Measurements from ENCODE around the gene FGF14. TPM values are rescaled to one million over a fixed set of nuclear protein-coding genes. Genes with fewer than 3 reads are reported as not detected.

The FGF14 gene
- total RNA-seq, 5 donors from 2014 or later (not counting 1 experiment from before 2014, with no cell fraction given): 0.03 TPM; not detected in 3

GRCh38 chr13:102240110-102240509, 161.7 kb downstream of the FGF14 start:
- Mint-ChIP-seq H3K36me3 (no peaks in the 10 kb centered on the region), H3K27ac (no peak overlapping the region), H3K4me1 (no peaks in the 10 kb centered on the region), H3K4me3 (no peak overlapping the region), H3K9me3 (peaks cover 0 to 4% (median 0%) of the 10 kb centered on the region in 3 donors), H3K27me3 (peaks cover 4 to 7% of the 10 kb centered on the region in 2 donors)
- no peak overlapping the region for H3K27ac ChIP-seq (ENCODE audit: low read length)
- DNase-seq (no peak), ATAC-seq (replicated peaks in 1 of 4) (no peak)
- peaks cover 0 to 7% of the 10 kb centered on the region in 2 experiments for H3K27me3 ChIP-seq (replicated peaks in 1 of 2; ENCODE audit: control insufficient read depth in 2 of 2, extremely low read depth in 1 of 2, insufficient read depth in 2 of 2, low read length in 1 of 2)
- WGBS (ENCODE audit: insufficient coverage): 87% methylated on average over 2 of the region's 3 CpGs
- ChIA-PET POLR2A (interaction anchor here in 1 of 2 donors (0.6 kb wide), 1 partner anchor 1098 kb away, joined by 7 read pairs; no protein-coding TSS in a partner anchor), CTCF (no interaction called here)
- H3K36me3 ChIP-seq (ENCODE audit: control insufficient read depth in 2 of 2, extremely low read depth in 1 of 2, insufficient read depth in 1 of 2, low read length in 1 of 2): no peaks in the 10 kb centered on the region
- no peaks in the 10 kb centered on the region for H3K9me3 ChIP-seq
- H3K4me1 ChIP-seq (ENCODE audit: control insufficient read depth in 1 of 2, extremely low read depth in 1 of 2, insufficient read depth in 2 of 2, low read length in 2 of 2): no peaks in the 10 kb centered on the region
- H3K4me3 ChIP-seq (ENCODE audit: control insufficient read depth in 1 of 2, extremely low read depth in 1 of 2, low read length in 1 of 2): no peak overlapping the region

- peaks cover 0 to 4% (median 0%) of the 10 kb centered on the region in 3 donors for H3K9me3 Mint-ChIP-seq
- Histone ChIP-seq H3K36me3 (ENCODE audit: control insufficient read depth in 2 of 2, extremely low read depth in 1 of 2, insufficient read depth in 1 of 2, low read length in 1 of 2) (no peaks in the 10 kb centered on the region), H3K27ac (ENCODE audit: low read length) (no peak overlapping the region), H3K4me1 (ENCODE audit: control insufficient read depth in 1 of 2, extremely low read depth in 1 of 2, insufficient read depth in 2 of 2, low read length in 2 of 2) (no peaks in the 10 kb centered on the region), H3K9me3 (no peaks in the 10 kb centered on the region), H3K27me3 (replicated peaks in 1 of 2; ENCODE audit: control insufficient read depth in 2 of 2, extremely low read depth in 1 of 2, insufficient read depth in 2 of 2, low read length in 1 of 2) (peaks cover 0 to 7% of the 10 kb centered on the region in 2 experiments), H3K4me3 (ENCODE audit: control insufficient read depth in 1 of 2, extremely low read depth in 1 of 2, low read length in 1 of 2) (no peak overlapping the region)
- POLR2A ChIA-PET: no interaction called here
- ATAC-seq (replicated peaks in 1 of 4): no peak
- no peak overlapping the region for H3K4me3 Mint-ChIP-seq
- peaks cover 4 to 7% of the 10 kb centered on the region in 2 donors for H3K27me3 Mint-ChIP-seq
- no peak for DNase-seq
- no peaks in the 10 kb centered on the region for H3K36me3 Mint-ChIP-seq
- 64% methylated on average over 4 of the region's 6 CpGs for WGBS (ENCODE audit: insufficient coverage)
- H3K4me1 Mint-ChIP-seq: no peaks in the 10 kb centered on the region
- H3K27ac Mint-ChIP-seq: no peak overlapping the region
- CTCF ChIA-PET: no interaction called here
Observed at GRCh38 chr13:102237230-102237629, 164.6 kb downstream of the FGF14 start.

DNA sequence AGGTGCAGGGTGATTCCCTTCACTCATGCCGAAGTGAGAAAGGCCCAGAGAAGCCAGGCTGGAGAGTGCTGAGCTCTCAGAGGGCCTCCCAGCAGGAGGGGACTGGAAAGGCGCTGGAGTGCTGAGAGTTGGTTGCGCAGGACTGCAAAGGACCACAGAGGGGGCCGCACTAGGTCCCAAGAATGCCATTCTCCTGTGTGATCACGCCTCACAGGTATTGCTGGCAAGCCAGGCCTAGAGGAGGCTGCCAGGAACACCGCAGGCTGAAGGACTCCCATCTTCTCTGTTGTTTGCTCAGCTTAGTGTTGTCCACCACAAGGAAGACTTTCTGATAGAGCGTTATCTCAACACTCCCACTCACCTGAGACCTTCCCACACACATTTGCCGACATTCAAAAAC, 165.0 kb downstream of the FGF14 start:
- peaks cover 0 to 4% (median 0%) of the 10 kb centered on the region in 3 donors for H3K9me3 Mint-ChIP-seq
- CTCF ChIA-PET: no interaction called here
- H3K27me3 Mint-ChIP-seq: peaks cover 4 to 7% of the 10 kb centered on the region in 2 donors

DNA sequence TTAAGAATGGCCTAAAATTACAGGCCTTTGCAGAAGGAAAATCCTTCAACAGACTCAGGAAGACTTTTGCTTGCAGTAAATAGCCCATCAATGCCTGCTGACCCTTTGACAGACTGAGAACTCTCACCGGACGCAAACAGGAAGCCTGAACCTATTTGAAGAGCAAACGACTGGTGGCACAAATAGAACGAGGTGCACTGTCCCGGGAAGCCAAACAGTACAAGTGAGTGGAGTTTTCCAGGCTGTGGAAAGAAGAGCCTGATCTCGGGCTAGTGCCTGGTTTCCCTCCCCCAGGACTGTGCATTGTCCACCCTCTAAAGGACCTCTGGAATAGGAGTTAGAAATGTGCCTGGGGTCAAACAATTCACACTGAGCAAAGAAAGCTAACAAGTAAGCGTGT, 165.5 kb downstream of the FGF14 start:
- Histone ChIP-seq H3K9me3 (no peaks in the 10 kb centered on the region), H3K27ac (ENCODE audit: low read length) (no peak overlapping the region), H3K4me1 (ENCODE audit: control insufficient read depth in 1 of 2, extremely low read depth in 1 of 2, insufficient read depth in 2 of 2, low read length in 2 of 2) (no peaks in the 10 kb centered on the region), H3K4me3 (ENCODE audit: control insufficient read depth in 1 of 2, extremely low read depth in 1 of 2, low read length in 1 of 2) (no peak overlapping the region), H3K27me3 (replicated peaks in 1 of 2; ENCODE audit: control insufficient read depth in 2 of 2, extremely low read depth in 1 of 2, insufficient read depth in 2 of 2, low read length in 1 of 2) (peaks cover 0 to 7% of the 10 kb centered on the region in 2 experiments), H3K36me3 (ENCODE audit: control insufficient read depth in 2 of 2, extremely low read depth in 1 of 2, insufficient read depth in 1 of 2, low read length in 1 of 2) (no peaks in the 10 kb centered on the region)
- DNase-seq: no peak
- H3K36me3 Mint-ChIP-seq: no peaks in the 10 kb centered on the region
- peaks cover 4 to 7% of the 10 kb centered on the region in 2 donors for H3K27me3 Mint-ChIP-seq
- H3K9me3 Mint-ChIP-seq: peaks cover 0 to 4% (median 0%) of the 10 kb centered on the region in 3 donors
- no peak overlapping the region for H3K27ac Mint-ChIP-seq
- no peak overlapping the region for H3K4me3 Mint-ChIP-seq
- POLR2A ChIA-PET: no interaction called here
- ATAC-seq (replicated peaks in 1 of 4): no peak
- H3K4me1 Mint-ChIP-seq: no peaks in the 10 kb centered on the region
- WGBS (ENCODE audit: insufficient coverage): 36% methylated on average over 4 of the region's 7 CpGs
- CTCF ChIA-PET: no interaction called here

More for the DNA sequence above, 165.0 kb downstream of the FGF14 start:
- WGBS (ENCODE audit: insufficient coverage): 65% methylated on average over 7 of the region's 8 CpGs
- Histone ChIP-seq H3K4me1 (ENCODE audit: control insufficient read depth in 1 of 2, extremely low read depth in 1 of 2, insufficient read depth in 2 of 2, low read length in 2 of 2) (no peaks in the 10 kb centered on the region), H3K36me3 (ENCODE audit: control insufficient read depth in 2 of 2, extremely low read depth in 1 of 2, insufficient read depth in 1 of 2, low read length in 1 of 2) (no peaks in the 10 kb centered on the region), H3K27ac (ENCODE audit: low read length) (no peak overlapping the region), H3K4me3 (ENCODE audit: control insufficient read depth in 1 of 2, extremely low read depth in 1 of 2, low read length in 1 of 2) (no peak overlapping the region), H3K27me3 (replicated peaks in 1 of 2; ENCODE audit: control insufficient read depth in 2 of 2, extremely low read depth in 1 of 2, insufficient read depth in 2 of 2, low read length in 1 of 2) (peaks cover 0 to 7% of the 10 kb centered on the region in 2 experiments), H3K9me3 (no peaks in the 10 kb centered on the region)
- H3K4me1 Mint-ChIP-seq: no peaks in the 10 kb centered on the region
- no peak overlapping the region for H3K4me3 Mint-ChIP-seq
- ATAC-seq (replicated peaks in 1 of 4): no peak
- POLR2A ChIA-PET: no interaction called here
- no peak overlapping the region for H3K27ac Mint-ChIP-seq
- no peak for DNase-seq
- no peaks in the 10 kb centered on the region for H3K36me3 Mint-ChIP-seq

DNA sequence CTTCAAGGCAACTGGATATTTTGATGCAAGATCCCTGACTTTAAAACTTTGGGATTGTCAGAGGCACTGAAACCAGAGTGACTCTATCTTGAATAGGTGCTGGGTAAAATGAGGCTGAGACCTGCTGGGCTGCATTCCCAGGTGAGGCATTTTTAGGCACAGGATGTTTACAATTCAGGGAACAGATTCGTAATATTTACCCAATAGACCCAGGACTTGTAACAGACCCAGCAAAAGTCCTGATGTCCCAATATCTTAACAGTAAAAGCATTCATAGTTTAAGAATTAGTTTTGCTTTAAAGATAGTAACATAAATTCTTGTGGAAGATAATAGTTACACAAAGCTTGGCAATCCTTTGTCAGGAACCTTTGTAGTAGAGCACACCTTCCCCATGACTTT, 166.2 kb downstream of the FGF14 start:
- ChIA-PET POLR2A (no interaction called here), CTCF (no interaction called here)
- Histone ChIP-seq H3K27ac (ENCODE audit: low read length) (no peak overlapping the region), H3K4me1 (ENCODE audit: control insufficient read depth in 1 of 2, extremely low read depth in 1 of 2, insufficient read depth in 2 of 2, low read length in 2 of 2) (no peaks in the 10 kb centered on the region), H3K36me3 (ENCODE audit: control insufficient read depth in 2 of 2, extremely low read depth in 1 of 2, insufficient read depth in 1 of 2, low read length in 1 of 2) (no peaks in the 10 kb centered on the region), H3K27me3 (replicated peaks in 1 of 2; ENCODE audit: control insufficient read depth in 2 of 2, extremely low read depth in 1 of 2, insufficient read depth in 2 of 2, low read length in 1 of 2) (peaks cover 0 to 7% of the 10 kb centered on the region in 2 experiments), H3K4me3 (ENCODE audit: control insufficient read depth in 1 of 2, extremely low read depth in 1 of 2, low read length in 1 of 2) (no peak overlapping the region), H3K9me3 (no peaks in the 10 kb centered on the region)
- Mint-ChIP-seq H3K9me3 (peaks cover 0 to 4% (median 0%) of the 10 kb centered on the region in 3 donors), H3K27me3 (peaks cover 4 to 7% of the 10 kb centered on the region in 2 donors), H3K4me1 (no peaks in the 10 kb centered on the region), H3K27ac (no peak overlapping the region), H3K36me3 (no peaks in the 10 kb centered on the region), H3K4me3 (no peak overlapping the region)
- WGBS (ENCODE audit: insufficient coverage): no CpG with 5 or more reads among the region's 1 CpG
- no peak for DNase-seq
- ATAC-seq (replicated peaks in 1 of 4): no peak

DNA sequence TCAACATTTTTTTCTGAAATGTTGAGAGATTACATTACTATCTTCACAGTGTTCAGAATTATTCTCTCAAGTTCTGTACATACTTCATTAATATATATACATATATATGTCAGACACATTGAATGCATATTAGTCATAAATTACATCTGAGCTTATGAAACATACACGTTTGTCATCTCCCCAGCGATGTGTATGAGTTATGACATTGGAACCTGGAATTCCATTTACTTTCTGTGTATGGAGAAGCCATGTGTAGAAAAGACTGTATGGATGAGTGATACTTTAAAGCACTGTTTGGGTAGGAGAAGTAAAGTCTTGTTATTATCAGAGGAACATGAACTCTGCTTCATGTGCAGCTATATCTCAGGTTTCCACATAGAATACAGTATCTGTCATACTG, 167.2 kb downstream of the FGF14 start:
- Histone ChIP-seq H3K27me3 (replicated peaks in 1 of 2; ENCODE audit: control insufficient read depth in 2 of 2, extremely low read depth in 1 of 2, insufficient read depth in 2 of 2, low read length in 1 of 2) (peaks cover 0 to 7% of the 10 kb centered on the region in 2 experiments), H3K4me1 (ENCODE audit: control insufficient read depth in 1 of 2, extremely low read depth in 1 of 2, insufficient read depth in 2 of 2, low read length in 2 of 2) (no peaks in the 10 kb centered on the region), H3K9me3 (no peaks in the 10 kb centered on the region), H3K4me3 (ENCODE audit: control insufficient read depth in 1 of 2, extremely low read depth in 1 of 2, low read length in 1 of 2) (no peak overlapping the region), H3K27ac (ENCODE audit: low read length) (no peak overlapping the region), H3K36me3 (ENCODE audit: control insufficient read depth in 2 of 2, extremely low read depth in 1 of 2, insufficient read depth in 1 of 2, low read length in 1 of 2) (no peaks in the 10 kb centered on the region)
- DNase-seq (no peak), ATAC-seq (replicated peaks in 1 of 4) (no peak)
- no CpG with 5 or more reads among the region's 2 CpGs for WGBS (ENCODE audit: insufficient coverage)
- CTCF ChIA-PET: no interaction called here
- no peak overlapping the region for H3K4me3 Mint-ChIP-seq
- no peaks in the 10 kb centered on the region for H3K36me3 Mint-ChIP-seq
- H3K27me3 Mint-ChIP-seq: peaks cover 4 to 7% of the 10 kb centered on the region in 2 donors
- H3K4me1 Mint-ChIP-seq: no peaks in the 10 kb centered on the region
- no peak overlapping the region for H3K27ac Mint-ChIP-seq
- peaks cover 0 to 4% (median 0%) of the 10 kb centered on the region in 3 donors for H3K9me3 Mint-ChIP-seq
- POLR2A ChIA-PET: no interaction called here
